AG10803 (cell line): ENCODE results near the gene PIAS3.
A peak's percentile ranks its signal among the peaks of the same experiment; 100 is the strongest.
"Not testable (repeated sequence)": the region's sequence is repeated elsewhere in the genome, so short reads cannot be mapped to it uniquely, and the experiment has no call there.

Source experiments
- DNase-seq: peaks from one replicate; pipeline ENCODE4 v3.0.0; 2010; ENCODE audit warnings: low read depth
- H3K4me3 ChIP-seq: 2 replicates; pipeline ENCODE4 v1.5.1; 2011; ENCODE audit warnings: mild to moderate bottlenecking, low read length, control low read depth
- CTCF ChIP-seq: conservative IDR thresholded peaks from 2 replicates; pipeline ENCODE4 v1.5.1; 2011; ENCODE audit warnings: mild to moderate bottlenecking, low read length, control low read depth, inconsistent platforms

Gene PIAS3

GRCh38 chr1:145826030-145826429, 32.9 kb downstream of the PIAS3 start:
- peak; percentile 32 for TF ChIP-seq CTCF
- no peak overlapping the region for H3K4me3 ChIP-seq
- no peak for DNase-seq

- no peak for DNase-seq
- TF ChIP-seq CTCF = no peak
Measured at GRCh38 chr1:145824499-145824842, 34.4 kb downstream of the PIAS3 start.

GRCh38 chr1:145823565-145824498, 35.0 kb downstream of the PIAS3 start, which contains the start of the genes POLR3C and RNF115:
Gene POLR3C (plus strand): TSS chr1:145824200. CDS start chr1:145825777, 1,577 bp downstream.
Gene RNF115 (minus strand): TSS chr1:145824095. CDS start chr1:145823873, 222 bp downstream.
- peak within 1 kb of the TSS; percentile 96 for H3K4me3 ChIP-seq
- TF ChIP-seq CTCF = no peak
- DNase-seq = peak; percentile 94

More at GRCh38 chr1:145824499-145824842, 34.4 kb downstream of the PIAS3 start:
- peak overlapping the region; percentile 96 for H3K4me3 ChIP-seq

GRCh38 chr1:145822779-145823331, 36.0 kb downstream of the PIAS3 start:
- not testable (repeated sequence) for DNase-seq
- peak overlapping the region; percentile 53 for H3K4me3 ChIP-seq

GRCh38 chr1:145818095-145818494, 40.8 kb downstream of the PIAS3 start:
- not testable (repeated sequence) for H3K4me3 ChIP-seq
- DNase-seq = peak; percentile 77

GRCh38 chr1:145812977-145813810, 45.7 kb downstream of the PIAS3 start:
- H3K4me3 ChIP-seq = not testable (repeated sequence)

GRCh38 chr1:145806844-145807243, 52.0 kb downstream of the PIAS3 start:
- H3K4me3 ChIP-seq = no peak overlapping the region
- DNase-seq = no peak
- TF ChIP-seq CTCF = no peak

More at GRCh38 chr1:145812977-145813810, 45.7 kb downstream of the PIAS3 start:
- not testable (repeated sequence) for DNase-seq

- no peak for TF ChIP-seq CTCF
Measured at GRCh38 chr1:145806408-145806807, 52.5 kb downstream of the PIAS3 start.

More at GRCh38 chr1:145806408-145806807, 52.5 kb downstream of the PIAS3 start:
- no peak overlapping the region for H3K4me3 ChIP-seq
- no peak for DNase-seq
